Raji (cell line): ENCODE results near the gene GPR176.

ENCODE experiments used
- POLR2A ChIP-seq: IDR thresholded peaks from 2 replicates; pipeline ENCODE4 v1.6.1; 2011; ENCODE audit warnings: low read depth, low read length, control low read depth; ENCODE audit not compliant: insufficient read depth

The GPR176 gene

DNA sequence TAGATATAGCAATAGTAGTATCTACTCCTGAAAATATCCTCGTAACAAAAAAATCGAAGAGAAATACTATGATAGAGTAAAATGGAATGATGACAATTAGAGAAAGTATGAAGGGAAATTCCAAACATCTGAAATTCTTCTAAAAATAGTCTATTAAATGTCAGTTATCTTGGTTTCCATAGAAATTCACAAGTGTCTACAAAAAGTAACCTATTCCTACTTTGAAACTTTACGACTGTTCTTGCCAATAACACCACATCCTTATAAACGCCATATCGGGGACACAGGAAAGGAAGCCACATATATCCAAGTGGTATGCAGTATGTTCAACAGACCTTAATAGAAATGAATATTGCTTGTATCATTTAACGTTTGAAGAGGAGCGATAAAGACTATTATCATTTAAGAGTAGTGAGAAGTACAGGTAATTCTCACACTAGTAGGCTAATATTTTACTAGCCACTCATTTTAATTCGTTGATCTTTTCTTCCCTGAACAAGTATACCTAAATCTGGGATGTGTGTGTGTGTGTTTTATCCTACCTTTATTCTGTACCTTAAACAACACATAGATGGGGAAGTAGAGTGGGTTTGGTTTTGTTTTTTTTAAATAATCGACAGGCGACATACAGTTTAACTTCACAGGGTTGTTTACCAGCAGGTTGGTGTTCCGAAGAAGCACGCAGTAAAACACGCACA, 1.2 kb downstream of the GPR176 start:
- no peak for TF ChIP-seq POLR2A

DNA sequence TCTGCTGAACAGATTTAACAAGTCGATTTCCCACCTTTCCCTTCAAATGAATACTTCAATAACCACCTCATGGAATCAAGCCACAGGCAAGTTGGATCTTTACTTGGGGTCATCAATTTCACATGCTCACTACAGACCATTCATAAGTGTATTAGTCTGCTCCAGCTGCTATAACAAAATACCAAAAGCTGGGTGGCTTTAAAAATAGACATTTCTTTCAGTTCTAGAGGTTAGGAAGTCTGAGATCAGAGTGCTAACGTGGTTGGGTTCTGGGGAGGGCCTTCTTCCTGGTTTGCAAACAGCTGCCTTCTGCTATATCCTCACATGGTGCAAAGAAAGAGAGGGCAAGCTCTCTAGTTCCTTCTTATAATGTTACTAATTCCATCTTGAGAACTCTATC, 5.1 kb downstream of the GPR176 start:
- no peak for TF ChIP-seq POLR2A

DNA sequence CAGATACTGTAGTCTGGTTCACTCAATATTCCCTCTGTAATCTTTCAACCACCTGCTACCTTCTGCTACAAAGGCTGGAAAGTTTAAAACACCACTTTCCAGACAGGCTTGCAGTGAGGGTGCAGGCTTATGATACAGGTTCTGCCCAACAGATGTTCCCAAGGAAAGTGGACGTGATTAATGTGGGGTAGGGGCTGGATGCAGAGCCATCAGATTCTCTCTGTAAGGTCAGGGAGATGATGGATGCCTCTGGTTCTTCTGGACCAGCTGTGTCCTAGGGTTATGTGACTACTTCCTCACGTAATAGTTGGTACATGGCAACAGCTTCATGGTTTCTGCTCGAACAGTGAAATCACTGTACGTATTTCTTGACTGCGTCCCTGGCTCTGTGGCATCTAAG, 11.1 kb downstream of the GPR176 start:
- TF ChIP-seq POLR2A, result no peak

DNA sequence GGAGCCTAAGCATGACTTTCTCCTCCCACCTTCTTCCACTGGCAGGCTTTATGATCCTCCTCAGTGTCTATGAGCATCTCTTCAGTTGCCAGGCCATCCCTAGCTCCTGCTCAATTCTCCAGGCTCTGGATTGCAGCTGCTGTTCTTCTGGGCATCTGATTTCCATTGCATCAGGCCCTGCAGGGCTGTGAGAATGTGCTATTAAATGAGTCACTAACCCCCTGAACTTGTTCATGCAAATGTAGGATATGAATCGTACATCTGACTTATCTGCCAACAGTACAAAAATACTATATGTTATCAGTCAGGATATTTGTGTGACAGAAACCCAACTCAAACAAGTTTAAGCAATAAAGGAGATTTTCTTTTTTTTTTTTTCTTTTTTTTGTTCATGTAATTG, 11.9 kb downstream of the GPR176 start:
- no peak for TF ChIP-seq POLR2A

DNA sequence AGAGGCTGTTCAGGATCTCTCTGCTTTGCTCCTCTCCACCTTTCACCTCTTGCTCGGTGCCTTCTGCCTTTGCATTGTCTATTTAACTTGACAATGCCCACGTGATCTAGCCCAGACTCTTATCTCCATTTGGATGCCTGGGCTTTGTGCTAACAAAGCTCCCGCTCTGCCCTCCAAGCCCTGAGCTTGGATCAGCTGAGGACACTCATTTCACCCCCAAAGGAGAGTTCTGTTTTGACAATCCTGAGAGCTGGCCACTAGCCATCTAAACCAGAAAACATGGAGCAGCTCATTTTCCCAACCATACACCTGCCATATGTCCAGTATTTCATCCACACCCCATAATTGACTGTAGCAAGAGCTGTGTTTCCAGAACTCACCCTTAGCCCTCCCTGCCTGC, 12.8 kb downstream of the GPR176 start:
- no peak for TF ChIP-seq POLR2A

DNA sequence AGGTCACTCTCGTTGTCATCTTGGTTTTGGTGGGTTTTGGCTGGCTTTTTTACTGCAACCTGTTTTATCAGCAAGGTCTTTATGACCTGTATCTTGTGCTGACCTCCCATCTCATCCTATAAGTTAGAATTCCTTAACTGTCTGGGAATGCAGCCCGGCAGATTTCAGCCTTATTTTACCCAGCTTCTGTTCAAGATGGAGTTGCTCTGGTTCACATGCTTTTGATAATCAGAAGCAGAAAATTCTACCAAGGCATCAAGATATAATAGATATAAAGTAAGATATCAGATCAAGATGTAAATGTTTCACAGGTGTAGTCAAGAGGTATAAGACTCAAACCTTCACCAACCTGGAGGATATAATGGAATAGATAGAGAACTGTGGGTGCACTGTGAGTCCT, 16.0 kb downstream of the GPR176 start:
- no peak for TF ChIP-seq POLR2A

DNA sequence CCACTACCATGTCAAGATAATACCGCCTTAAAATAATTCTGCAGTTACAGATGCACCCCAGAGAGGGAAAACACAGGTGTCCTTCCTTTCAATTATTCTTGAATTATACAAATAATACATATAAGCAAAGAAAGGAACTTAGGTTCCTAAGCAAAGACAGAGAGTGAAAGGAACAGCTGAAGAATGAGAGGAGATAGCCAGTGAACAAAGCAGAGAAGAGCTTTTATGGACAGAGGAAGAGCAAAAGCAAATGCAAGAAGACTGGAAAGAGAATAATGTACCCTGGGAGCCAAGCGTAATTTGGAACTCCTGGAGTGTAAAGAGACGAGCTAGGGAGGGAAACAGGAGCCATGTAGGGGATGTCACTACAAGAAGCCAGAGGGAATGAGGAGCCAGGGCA, 21.7 kb downstream of the GPR176 start:
- TF ChIP-seq POLR2A, result no peak

DNA sequence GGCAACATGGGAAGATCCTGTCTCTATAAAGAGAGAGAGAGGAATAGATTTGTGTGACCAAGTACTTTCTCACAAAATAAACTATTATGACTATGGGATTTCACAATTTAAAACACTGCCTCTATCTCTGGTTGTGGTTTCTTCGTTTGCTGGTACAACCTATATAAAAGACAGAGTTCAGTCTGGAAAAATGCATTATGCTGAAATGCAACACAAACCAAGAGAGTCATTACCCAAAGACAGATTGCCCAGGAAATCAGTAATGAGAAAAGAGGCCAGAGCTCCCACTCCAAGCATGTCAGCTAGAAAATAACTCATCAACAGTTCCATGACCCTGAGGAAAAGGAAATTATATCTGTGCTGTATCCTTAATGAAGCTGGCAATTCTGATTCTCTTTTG, 23.2 kb downstream of the GPR176 start:
- no peak for TF ChIP-seq POLR2A

DNA sequence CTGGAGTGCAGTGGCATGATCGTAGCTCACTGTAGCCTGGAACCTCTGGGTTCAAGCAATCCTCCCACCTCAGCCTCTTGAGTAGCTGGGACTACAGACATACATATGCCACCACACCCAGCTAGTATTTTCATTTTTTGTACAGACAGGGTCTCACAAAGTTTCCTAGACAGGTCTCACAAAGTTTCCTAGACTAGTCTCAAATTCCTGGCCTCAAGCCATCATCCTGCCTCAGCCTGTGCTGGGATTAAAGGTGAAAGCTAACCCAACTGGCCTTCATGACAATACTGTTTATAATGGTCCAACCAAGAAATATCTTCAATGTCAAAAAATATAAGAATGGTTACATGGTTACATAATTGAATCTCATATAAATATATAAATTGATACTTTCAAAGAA, 24.0 kb downstream of the GPR176 start:
- TF ChIP-seq POLR2A, result no peak

DNA sequence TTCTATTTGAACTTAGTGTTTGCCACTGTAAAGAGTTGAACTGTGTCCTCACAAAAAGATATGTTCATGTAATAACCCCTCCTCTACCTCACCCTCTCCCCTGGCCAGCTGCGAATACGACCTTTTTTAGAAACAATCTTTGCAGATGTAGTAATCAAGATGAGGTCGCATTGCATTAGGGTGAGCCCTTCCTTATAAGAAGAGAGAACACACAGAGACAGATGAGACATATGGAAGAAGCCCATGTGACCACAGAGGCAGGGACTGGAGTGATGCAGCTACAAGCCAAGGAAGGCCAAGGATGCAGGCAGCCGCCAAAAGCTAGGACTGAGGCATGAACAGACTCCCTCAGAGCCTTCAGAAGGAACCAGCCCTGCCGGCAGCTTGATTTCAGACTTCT, 27.6 kb downstream of the GPR176 start:
- no peak for TF ChIP-seq POLR2A

DNA sequence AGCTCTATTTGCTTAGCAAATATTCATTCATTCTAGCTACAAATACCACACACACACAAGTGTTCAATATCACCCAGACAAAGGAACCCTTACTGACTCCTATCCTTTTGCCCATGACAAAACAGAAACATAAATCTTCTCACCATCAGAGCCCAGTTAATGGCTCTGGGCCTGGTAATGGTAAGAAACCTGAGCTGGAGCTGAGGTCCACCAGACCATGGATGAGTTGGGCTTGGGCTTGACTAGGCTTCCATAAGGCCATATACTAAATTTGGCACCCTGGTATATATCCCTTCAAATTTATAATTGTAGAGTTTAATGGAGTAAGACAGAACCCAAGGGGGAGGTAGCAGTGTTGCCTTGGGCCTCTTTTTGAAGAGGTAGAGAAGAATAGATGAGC, 29.4 kb downstream of the GPR176 start:
- no peak for TF ChIP-seq POLR2A

DNA sequence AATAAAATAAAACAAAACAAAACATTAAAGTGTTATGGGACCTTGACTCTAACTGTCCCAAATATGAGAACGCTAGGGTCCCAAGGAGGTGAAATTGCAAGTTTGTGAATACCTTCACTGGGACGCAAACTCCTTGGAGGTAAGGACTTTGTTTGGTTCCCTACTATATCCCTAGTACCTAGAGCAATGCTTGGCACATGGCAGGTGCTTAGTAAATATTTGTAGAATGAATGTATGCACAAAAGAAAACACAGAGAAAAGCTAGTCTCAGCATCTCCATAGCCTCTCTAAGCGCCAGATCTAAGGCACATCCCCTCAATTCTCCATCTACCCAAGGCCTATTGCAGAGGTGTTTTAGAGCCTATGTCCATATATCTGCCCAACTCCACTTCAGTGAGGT, 30.5 kb downstream of the GPR176 start:
- no peak for TF ChIP-seq POLR2A

DNA sequence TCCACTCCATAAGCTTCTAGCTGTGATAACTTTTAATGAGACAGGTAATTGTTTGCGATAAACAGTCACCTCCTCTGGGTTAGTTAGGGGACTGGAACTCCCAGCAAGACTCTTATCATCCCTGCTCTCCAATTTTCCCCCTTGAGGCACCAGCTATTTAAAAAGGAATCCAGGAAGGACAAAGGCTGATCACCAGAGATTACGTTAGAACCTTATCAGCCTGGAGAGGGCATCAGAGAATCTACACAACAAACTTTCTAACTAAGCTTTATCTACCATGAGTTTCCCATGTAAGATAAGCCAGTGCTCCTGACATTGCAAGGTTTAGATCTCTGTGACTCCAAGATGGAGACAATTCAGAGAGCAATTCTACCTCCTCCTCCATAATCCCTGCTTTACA, 31.3 kb downstream of the GPR176 start:
- no peak for TF ChIP-seq POLR2A

DNA sequence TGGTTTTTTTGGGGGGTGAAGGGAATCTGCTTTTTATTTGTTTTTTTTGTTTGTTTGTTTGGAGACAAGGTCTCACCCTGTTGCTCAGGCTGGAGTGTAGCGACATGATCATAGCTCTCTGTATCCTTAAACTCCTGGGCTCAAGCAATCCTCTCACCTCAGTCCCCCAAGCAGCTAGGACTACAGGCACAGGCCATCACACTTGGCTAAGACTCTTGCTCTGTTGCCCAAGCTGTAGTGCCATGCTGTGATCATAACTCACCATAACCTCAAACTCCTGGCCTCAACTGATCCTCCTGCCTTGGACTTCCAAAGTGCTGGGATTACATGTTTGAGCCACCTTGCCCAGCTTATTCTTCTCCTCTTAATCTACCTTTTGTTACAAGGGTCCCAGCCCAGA, 31.8 kb downstream of the GPR176 start:
- no peak for TF ChIP-seq POLR2A

DNA sequence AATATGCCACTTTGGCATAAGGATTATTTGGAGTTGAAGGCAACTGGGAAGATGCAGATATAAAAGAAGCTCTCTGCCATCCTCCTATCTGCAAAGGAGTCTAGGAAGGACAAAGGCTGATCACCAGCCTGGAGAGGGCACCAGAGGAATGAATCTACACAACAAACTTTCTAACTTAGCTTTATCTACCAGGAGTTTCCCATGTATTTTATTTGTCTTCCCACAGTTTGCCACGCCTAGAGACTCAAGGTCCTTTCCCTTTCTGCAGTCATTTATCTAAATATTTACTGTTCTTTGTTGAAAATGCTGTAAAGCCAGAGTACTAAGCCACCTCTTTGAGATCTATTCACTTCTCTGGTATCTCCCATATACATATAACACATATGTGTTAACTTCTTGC, 32.2 kb downstream of the GPR176 start:
- TF ChIP-seq POLR2A, result no peak

DNA sequence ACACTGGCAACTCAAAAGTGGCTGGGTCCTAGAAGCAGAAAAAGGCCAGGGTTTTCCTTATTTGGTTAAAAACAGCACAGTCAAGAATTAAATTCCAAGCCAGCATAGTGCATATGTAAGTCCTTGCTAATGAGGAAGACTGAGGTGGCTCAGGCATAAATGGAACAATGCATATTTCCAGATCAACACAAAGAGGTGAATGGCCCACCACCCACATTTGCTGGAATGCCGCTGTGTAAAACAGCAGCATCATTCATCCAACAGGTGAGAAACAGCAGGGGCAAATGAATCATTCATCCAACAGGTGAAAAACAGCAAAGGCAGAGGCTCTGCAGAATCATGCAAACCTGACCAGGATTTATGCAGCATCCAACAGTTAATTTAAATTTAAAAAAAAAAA, 32.9 kb downstream of the GPR176 start:
- no peak for TF ChIP-seq POLR2A

DNA sequence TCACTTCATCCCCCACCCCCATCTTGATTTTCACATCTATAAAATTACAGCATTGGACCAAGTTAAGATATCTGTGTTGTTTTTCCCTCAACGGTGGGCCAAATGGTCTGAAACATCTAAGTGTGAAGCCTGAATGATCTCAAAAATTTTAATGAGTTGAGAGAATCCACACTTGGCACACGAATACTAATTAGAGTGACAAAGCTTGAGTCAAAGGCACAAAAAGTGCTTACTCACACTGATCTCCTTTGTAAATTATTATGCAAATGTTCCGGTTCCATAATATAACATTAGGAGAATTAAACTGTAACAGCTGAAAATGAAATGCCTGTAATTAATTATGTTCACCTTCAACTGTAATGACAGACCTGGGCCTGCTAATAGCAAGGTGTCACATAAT, 33.6 kb downstream of the GPR176 start:
- no peak for TF ChIP-seq POLR2A
